ENCODE data around the gene FAM3C. TPM values are rescaled to one million over a fixed set of nuclear protein-coding genes. Genes with fewer than 3 reads are reported as not detected.

FAM3C gene
- total and polyA plus RNA-seq, 4 donors, result 36.7 to 68.4 (median 57.2) TPM

DNA sequence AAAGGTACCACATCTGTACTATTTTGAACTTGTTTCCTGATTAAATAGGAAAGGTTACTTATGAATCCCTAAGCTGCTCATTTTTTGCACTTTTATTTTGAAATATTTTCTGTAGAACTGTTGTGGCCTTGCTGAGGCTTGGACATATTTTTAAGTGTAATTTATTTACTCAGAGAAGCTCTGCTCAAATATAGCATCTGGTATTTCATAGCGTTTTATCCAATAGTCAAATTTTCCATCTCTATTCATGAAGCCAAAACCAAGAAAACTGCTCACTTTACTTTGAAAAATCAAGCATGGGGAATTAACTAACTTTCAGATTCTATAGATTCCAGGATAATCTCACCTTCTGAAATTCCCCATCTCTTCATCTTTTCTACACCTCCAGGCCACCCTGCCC, 6.6 kb upstream of the FAM3C start:
- Histone ChIP-seq H3K9me3 (ENCODE audit: control insufficient read depth, low read length) (no peaks in the 10 kb centered on the region), H3K4me3 (ENCODE audit: low read length in 2 of 2) (no peak overlapping the region), H3K36me3 (ENCODE audit: control insufficient read depth in 1 of 2, insufficient read depth in 2 of 2, low read length in 1 of 2) (no peaks in the 10 kb centered on the region), H3K27me3 (ENCODE audit: control insufficient read depth in 1 of 2, insufficient read depth in 2 of 2, low read length in 1 of 2) (no peaks in the 10 kb centered on the region), H3K27ac (ENCODE audit: low read depth in 1 of 2, low read length in 2 of 2) (no peak overlapping the region), H3K4me1 (ENCODE audit: control insufficient read depth in 1 of 2, insufficient read depth in 2 of 2, low read length in 2 of 2) (no peaks in the 10 kb centered on the region)
- intact Hi-C loops (cut with DNase I), result no loop called here
- 7 to 13% methylated on average over 1 of the region's 1 CpG for WGBS, 2 donors
- DNase-seq (no peak), ATAC-seq (ENCODE audit: low FRiP score) (no peak)

GRCh38 chr7:121401896-121402295, 5.8 kb upstream of the FAM3C start:
- 68 to 77% methylated on average over 3 of the region's 3 CpGs for WGBS, 2 donors
- no peaks in the 10 kb centered on the region for H3K9me3 ChIP-seq (ENCODE audit: control insufficient read depth, low read length)
- ATAC-seq (ENCODE audit: low FRiP score), result no peak
- H3K4me3 ChIP-seq (ENCODE audit: low read length in 2 of 2), result no peak overlapping the region
- H3K36me3 ChIP-seq (ENCODE audit: control insufficient read depth in 1 of 2, insufficient read depth in 2 of 2, low read length in 1 of 2), result no peaks in the 10 kb centered on the region
- H3K27ac ChIP-seq (ENCODE audit: low read depth in 1 of 2, low read length in 2 of 2), result no peak overlapping the region
- no peaks in the 10 kb centered on the region for H3K27me3 ChIP-seq (ENCODE audit: control insufficient read depth in 1 of 2, insufficient read depth in 2 of 2, low read length in 1 of 2)
- no peak for DNase-seq
- intact Hi-C loops (cut with DNase I), result no loop called here
- H3K4me1 ChIP-seq (ENCODE audit: control insufficient read depth in 1 of 2, insufficient read depth in 2 of 2, low read length in 2 of 2), result no peaks in the 10 kb centered on the region

- Histone ChIP-seq H3K4me1 (ENCODE audit: control insufficient read depth in 1 of 2, insufficient read depth in 2 of 2, low read length in 2 of 2) (no peaks in the 10 kb centered on the region), H3K27me3 (ENCODE audit: control insufficient read depth in 1 of 2, insufficient read depth in 2 of 2, low read length in 1 of 2) (no peaks in the 10 kb centered on the region), H3K9me3 (ENCODE audit: control insufficient read depth, low read length) (no peaks in the 10 kb centered on the region), H3K27ac (ENCODE audit: low read depth in 1 of 2, low read length in 2 of 2) (no peak overlapping the region), H3K36me3 (ENCODE audit: control insufficient read depth in 1 of 2, insufficient read depth in 2 of 2, low read length in 1 of 2) (no peaks in the 10 kb centered on the region), H3K4me3 (ENCODE audit: low read length in 2 of 2) (no peak overlapping the region)
- intact Hi-C loops (cut with DNase I), result loop anchor here in 1 of 2 donors (10.0 kb wide), 1 partner anchor 107 kb away; no protein-coding TSS in a partner anchor
- no peak for DNase-seq
- WGBS, 2 donors, result 77 to 78% methylated on average over 5 of the region's 5 CpGs
- no peak for ATAC-seq (ENCODE audit: low FRiP score)
Observed at GRCh38 chr7:121398246-121398645, 2.1 kb upstream of the FAM3C start.

- intact Hi-C loops (cut with DNase I), result loop anchor here in 1 of 2 donors (10.0 kb wide), 1 partner anchor 107 kb away; no protein-coding TSS in a partner anchor
Observed at GRCh38 chr7:121397822-121398221, 1.7 kb upstream of the FAM3C start.

GRCh38 chr7:121397361-121397760, 1.3 kb upstream of the FAM3C start:
- Histone ChIP-seq H3K4me1 (ENCODE audit: control insufficient read depth in 1 of 2, insufficient read depth in 2 of 2, low read length in 2 of 2) (no peaks in the 10 kb centered on the region), H3K9me3 (ENCODE audit: control insufficient read depth, low read length) (no peaks in the 10 kb centered on the region), H3K27me3 (ENCODE audit: control insufficient read depth in 1 of 2, insufficient read depth in 2 of 2, low read length in 1 of 2) (no peaks in the 10 kb centered on the region), H3K4me3 (ENCODE audit: low read length in 2 of 2) (no peak overlapping the region), H3K36me3 (ENCODE audit: control insufficient read depth in 1 of 2, insufficient read depth in 2 of 2, low read length in 1 of 2) (no peaks in the 10 kb centered on the region), H3K27ac (ENCODE audit: low read depth in 1 of 2, low read length in 2 of 2) (no peak overlapping the region)
- ATAC-seq (ENCODE audit: low FRiP score) (no peak), DNase-seq (no peak)
- 97 to 99% methylated on average over 3 of the region's 3 CpGs for WGBS, 2 donors
- intact Hi-C loops (cut with DNase I), result loop anchor here in 1 of 2 donors (10.0 kb wide), 1 partner anchor 107 kb away; no protein-coding TSS in a partner anchor

More at GRCh38 chr7:121397822-121398221, 1.7 kb upstream of the FAM3C start:
- Histone ChIP-seq H3K36me3 (ENCODE audit: control insufficient read depth in 1 of 2, insufficient read depth in 2 of 2, low read length in 1 of 2) (no peaks in the 10 kb centered on the region), H3K9me3 (ENCODE audit: control insufficient read depth, low read length) (no peaks in the 10 kb centered on the region), H3K4me3 (ENCODE audit: low read length in 2 of 2) (no peak overlapping the region), H3K27me3 (ENCODE audit: control insufficient read depth in 1 of 2, insufficient read depth in 2 of 2, low read length in 1 of 2) (no peaks in the 10 kb centered on the region), H3K4me1 (ENCODE audit: control insufficient read depth in 1 of 2, insufficient read depth in 2 of 2, low read length in 2 of 2) (no peaks in the 10 kb centered on the region), H3K27ac (ENCODE audit: low read depth in 1 of 2, low read length in 2 of 2) (no peak overlapping the region)
- ATAC-seq (ENCODE audit: low FRiP score) (no peak), DNase-seq (no peak)
- WGBS, 2 donors, result 89 to 94% methylated on average over 2 of the region's 2 CpGs

- Histone ChIP-seq H3K27me3 (ENCODE audit: control insufficient read depth in 1 of 2, insufficient read depth in 2 of 2, low read length in 1 of 2) (no peaks in the 10 kb centered on the region), H3K27ac (ENCODE audit: low read depth in 1 of 2, low read length in 2 of 2) (peak overlapping the region; percentile 64 to 69), H3K36me3 (ENCODE audit: control insufficient read depth in 1 of 2, insufficient read depth in 2 of 2, low read length in 1 of 2) (no peaks in the 10 kb centered on the region), H3K9me3 (ENCODE audit: control insufficient read depth, low read length) (no peaks in the 10 kb centered on the region), H3K4me3 (ENCODE audit: low read length in 2 of 2) (peak overlapping the region; percentile 100), H3K4me1 (ENCODE audit: control insufficient read depth in 1 of 2, insufficient read depth in 2 of 2, low read length in 2 of 2) (no peaks in the 10 kb centered on the region)
- intact Hi-C loops (cut with DNase I), result loop anchor here in 1 of 2 donors (10.0 kb wide), 1 partner anchor 109 kb away; no protein-coding TSS in a partner anchor
- ATAC-seq (ENCODE audit: low FRiP score) (peak; percentile 37), DNase-seq (no peak)
- WGBS, 2 donors, result 1% methylated on average over 23 to 30 of the region's 30 CpGs
Observed at GRCh38 chr7:121395494-121395960, 581 bp downstream of the FAM3C start.

DNA sequence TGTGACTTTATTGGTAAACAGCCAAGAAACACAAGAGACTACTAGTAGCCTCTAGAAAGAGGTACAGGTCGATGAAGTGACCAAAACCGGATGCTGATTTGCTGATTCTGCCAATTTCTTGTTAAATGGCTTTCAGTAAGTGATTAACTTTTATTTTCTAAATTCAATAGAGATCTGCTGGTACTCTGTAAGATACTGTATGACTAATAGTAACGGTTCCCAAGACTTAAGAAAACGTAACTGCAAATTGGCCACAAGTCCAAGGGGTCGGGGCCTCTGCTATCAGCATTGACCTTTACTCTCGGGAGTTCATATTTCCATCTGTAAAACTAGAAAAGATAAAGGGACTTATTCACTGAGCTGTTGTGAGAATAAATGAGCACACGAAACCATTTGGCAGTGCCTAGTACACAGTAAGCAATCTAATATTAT, 1.4 kb downstream of the FAM3C start:
- H3K4me3 ChIP-seq (ENCODE audit: low read length in 2 of 2), result no peak overlapping the region
- no peaks in the 10 kb centered on the region for H3K4me1 ChIP-seq (ENCODE audit: control insufficient read depth in 1 of 2, insufficient read depth in 2 of 2, low read length in 2 of 2)
- WGBS, 2 donors, result 53 to 54% methylated on average over 7 of the region's 7 CpGs
- DNase-seq (no peak), ATAC-seq (ENCODE audit: low FRiP score) (no peak)
- no peaks in the 10 kb centered on the region for H3K36me3 ChIP-seq (ENCODE audit: control insufficient read depth in 1 of 2, insufficient read depth in 2 of 2, low read length in 1 of 2)
- no peaks in the 10 kb centered on the region for H3K9me3 ChIP-seq (ENCODE audit: control insufficient read depth, low read length)
- H3K27ac ChIP-seq (ENCODE audit: low read depth in 1 of 2, low read length in 2 of 2), result no peak overlapping the region
- intact Hi-C loops (cut with DNase I), result loop anchor here in 1 of 2 donors (10.0 kb wide), 1 partner anchor 110 kb away; no protein-coding TSS in a partner anchor
- H3K27me3 ChIP-seq (ENCODE audit: control insufficient read depth in 1 of 2, insufficient read depth in 2 of 2, low read length in 1 of 2), result no peaks in the 10 kb centered on the region

DNA sequence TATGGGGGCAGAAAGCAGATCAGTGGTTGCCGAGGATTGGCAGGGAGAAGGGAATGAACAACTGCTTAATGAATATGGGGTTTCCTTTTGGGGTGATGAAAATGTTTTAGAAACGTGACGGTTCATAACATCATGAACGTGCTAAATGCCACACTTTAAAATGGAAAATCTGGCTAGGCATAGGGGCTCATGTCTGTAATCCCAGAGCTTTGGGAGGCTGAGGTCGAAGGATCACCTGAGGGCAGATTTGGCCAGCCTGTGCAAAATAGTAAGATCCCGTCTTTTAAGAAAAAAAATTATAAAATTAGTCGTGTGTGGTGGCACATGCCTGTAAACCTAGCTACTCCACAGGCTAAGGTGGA, 3.1 kb downstream of the FAM3C start:
- DNase-seq, result no peak
- intact Hi-C loops (cut with DNase I), result loop anchor here in 1 of 2 donors (10.0 kb wide), 1 partner anchor 112 kb away; no protein-coding TSS in a partner anchor
- no peaks in the 10 kb centered on the region for H3K9me3 ChIP-seq (ENCODE audit: control insufficient read depth, low read length)
- no peaks in the 10 kb centered on the region for H3K4me1 ChIP-seq (ENCODE audit: control insufficient read depth in 1 of 2, insufficient read depth in 2 of 2, low read length in 2 of 2)
- no peaks in the 10 kb centered on the region for H3K27me3 ChIP-seq (ENCODE audit: control insufficient read depth in 1 of 2, insufficient read depth in 2 of 2, low read length in 1 of 2)
- H3K27ac ChIP-seq (ENCODE audit: low read depth in 1 of 2, low read length in 2 of 2), result no peak overlapping the region
- 97 to 98% methylated on average over 7 of the region's 7 CpGs for WGBS, 2 donors
- H3K36me3 ChIP-seq (ENCODE audit: control insufficient read depth in 1 of 2, insufficient read depth in 2 of 2, low read length in 1 of 2), result no peaks in the 10 kb centered on the region
- H3K4me3 ChIP-seq (ENCODE audit: low read length in 2 of 2), result no peak overlapping the region
- ATAC-seq (ENCODE audit: low FRiP score), result no peak

DNA sequence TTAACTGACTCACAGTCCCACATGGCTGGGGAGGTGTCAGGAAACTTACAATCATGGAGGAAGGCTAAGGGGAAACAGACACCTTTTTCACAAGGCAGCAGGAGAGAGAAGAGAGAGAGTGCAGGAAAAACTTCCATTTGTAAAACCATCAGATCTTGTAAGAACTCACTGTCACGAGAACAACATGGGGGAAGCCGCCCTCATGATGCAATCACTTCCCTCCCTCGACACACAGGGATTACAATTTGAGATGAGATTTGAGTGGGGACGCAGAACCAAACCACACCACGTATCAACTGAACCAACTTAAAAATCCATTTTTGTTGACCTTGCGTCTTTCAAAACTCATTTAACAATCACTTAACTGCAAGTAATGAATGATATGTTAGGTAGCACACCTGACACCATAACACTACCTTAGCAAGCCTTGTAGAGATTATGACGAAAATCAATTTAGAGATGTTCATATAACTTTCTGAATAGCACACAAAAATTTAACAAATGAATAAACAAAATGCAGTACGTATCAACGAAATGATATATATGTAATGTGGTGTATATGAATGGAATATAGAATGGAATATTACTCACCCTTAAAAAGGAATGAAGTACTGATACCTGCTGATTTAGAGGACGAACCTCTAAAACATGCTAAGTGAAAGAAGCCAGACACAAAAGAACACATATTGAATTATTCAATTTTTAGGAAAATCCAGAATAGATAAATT, 3.7 kb downstream of the FAM3C start:
- Histone ChIP-seq H3K4me1 (ENCODE audit: control insufficient read depth in 1 of 2, insufficient read depth in 2 of 2, low read length in 2 of 2) (no peaks in the 10 kb centered on the region), H3K36me3 (ENCODE audit: control insufficient read depth in 1 of 2, insufficient read depth in 2 of 2, low read length in 1 of 2) (no peaks in the 10 kb centered on the region), H3K27ac (ENCODE audit: low read depth in 1 of 2, low read length in 2 of 2) (no peak overlapping the region), H3K27me3 (ENCODE audit: control insufficient read depth in 1 of 2, insufficient read depth in 2 of 2, low read length in 1 of 2) (no peaks in the 10 kb centered on the region), H3K4me3 (ENCODE audit: low read length in 2 of 2) (no peak overlapping the region), H3K9me3 (ENCODE audit: control insufficient read depth, low read length) (no peaks in the 10 kb centered on the region)
- intact Hi-C loops (cut with DNase I), result loop anchor here in 1 of 2 donors (10.0 kb wide), 1 partner anchor 112 kb away; no protein-coding TSS in a partner anchor
- 98 to 99% methylated on average over 10 of the region's 10 CpGs for WGBS, 2 donors
- DNase-seq (no peak), ATAC-seq (ENCODE audit: low FRiP score) (no peak)

All from aorta (tissue), 5 donors.